ENCODE results near the gene POU6F2. TPM values are rescaled to one million over a fixed set of nuclear protein-coding genes. Genes with fewer than 3 reads are reported as not detected.
"Not testable (repeated sequence)": the region's sequence is repeated elsewhere in the genome, so short reads cannot be mapped to it uniquely, and the experiment has no call there.

POU6F2 gene
- total and polyA plus RNA-seq, 4 donors, result 0.38 to 1.9 (median 1.5) TPM; not detected in 1

- Histone ChIP-seq H3K4me1 (ENCODE audit: control insufficient read depth in 1 of 2, insufficient read depth in 2 of 2, low read length in 2 of 2) (no peaks in the 10 kb centered on the region), H3K36me3 (ENCODE audit: control insufficient read depth in 1 of 2, insufficient read depth in 2 of 2, low read length in 1 of 2) (no peaks in the 10 kb centered on the region), H3K9me3 (ENCODE audit: control insufficient read depth, low read length) (no peaks in the 10 kb centered on the region), H3K4me3 (ENCODE audit: low read length in 2 of 2) (no peak overlapping the region), H3K27ac (ENCODE audit: low read depth in 1 of 2, low read length in 2 of 2) (no peak overlapping the region), H3K27me3 (ENCODE audit: control insufficient read depth in 1 of 2, insufficient read depth in 2 of 2, low read length in 1 of 2) (no peaks in the 10 kb centered on the region)
- no peak for DNase-seq
- intact Hi-C loops (cut with DNase I), result no loop called here
- ATAC-seq (ENCODE audit: low FRiP score), result no peak
- 34 to 44% methylated on average over 9 of the region's 9 CpGs for WGBS, 2 donors
Observed at GRCh38 chr7:39375047-39375873, 397.6 kb downstream of the POU6F2 start.

DNA sequence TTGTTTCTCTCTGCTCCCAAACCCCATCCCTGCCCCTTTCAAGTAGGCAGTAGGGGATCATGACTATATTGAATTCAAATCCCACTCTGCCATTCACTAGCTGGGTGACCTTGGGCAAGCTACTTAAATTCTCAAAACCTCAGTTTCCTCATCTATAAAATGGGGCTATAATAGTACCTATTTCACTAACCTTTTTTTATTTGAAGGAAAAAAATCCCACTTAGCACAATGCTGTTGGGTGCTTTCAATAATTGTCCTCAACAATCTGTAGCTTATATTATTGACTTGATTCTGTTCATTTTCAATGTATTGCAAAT lies 398.1 kb downstream of the POU6F2 start:
- Histone ChIP-seq H3K4me1 (ENCODE audit: control insufficient read depth in 1 of 2, insufficient read depth in 2 of 2, low read length in 2 of 2) (no peaks in the 10 kb centered on the region), H3K36me3 (ENCODE audit: control insufficient read depth in 1 of 2, insufficient read depth in 2 of 2, low read length in 1 of 2) (no peaks in the 10 kb centered on the region), H3K4me3 (ENCODE audit: low read length in 2 of 2) (no peak overlapping the region), H3K27ac (ENCODE audit: low read depth in 1 of 2, low read length in 2 of 2) (no peak overlapping the region), H3K27me3 (ENCODE audit: control insufficient read depth in 1 of 2, insufficient read depth in 2 of 2, low read length in 1 of 2) (no peaks in the 10 kb centered on the region), H3K9me3 (ENCODE audit: control insufficient read depth, low read length) (no peaks in the 10 kb centered on the region)
- intact Hi-C loops (cut with DNase I), result no loop called here
- ATAC-seq (ENCODE audit: low FRiP score) (no peak), DNase-seq (no peak)

- H3K36me3 ChIP-seq (ENCODE audit: control insufficient read depth in 1 of 2, insufficient read depth in 2 of 2, low read length in 1 of 2); H3K9me3 ChIP-seq (ENCODE audit: control insufficient read depth, low read length); intact Hi-C loops (cut with DNase I); H3K4me3 ChIP-seq (ENCODE audit: low read length in 2 of 2); H3K27me3 ChIP-seq (ENCODE audit: control insufficient read depth in 1 of 2, insufficient read depth in 2 of 2, low read length in 1 of 2); DNase-seq; H3K27ac ChIP-seq (ENCODE audit: low read depth in 1 of 2, low read length in 2 of 2); ATAC-seq (ENCODE audit: low FRiP score); H3K4me1 ChIP-seq (ENCODE audit: control insufficient read depth in 1 of 2, insufficient read depth in 2 of 2, low read length in 2 of 2): not testable (repeated sequence)
- 94 to 96% methylated on average over 5 of the region's 5 CpGs for WGBS, 2 donors
Observed at GRCh38 chr7:39376881-39377280, 399.2 kb downstream of the POU6F2 start.

DNA sequence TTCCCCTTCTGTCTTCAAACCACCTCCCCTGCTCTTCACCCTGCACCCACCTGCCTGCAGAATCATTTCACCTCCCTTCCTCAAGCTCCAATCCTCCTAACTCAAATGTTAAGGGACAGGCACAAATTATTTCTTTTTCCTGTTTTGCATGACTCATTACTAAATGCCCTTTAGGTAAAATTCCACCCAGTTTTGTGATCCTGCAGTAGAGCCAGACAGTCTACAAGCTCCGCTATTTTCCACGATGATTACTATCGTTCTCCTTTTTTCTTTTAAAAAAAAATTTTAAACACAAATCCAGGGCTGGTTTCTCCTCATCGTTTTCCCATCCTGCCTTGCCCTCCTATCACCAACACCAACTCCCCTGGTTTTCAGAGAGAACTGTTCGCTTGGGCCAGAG lies 401.7 kb downstream of the POU6F2 start:
- H3K27me3 ChIP-seq (ENCODE audit: control insufficient read depth in 1 of 2, insufficient read depth in 2 of 2, low read length in 1 of 2), result no peaks in the 10 kb centered on the region
- H3K4me3 ChIP-seq (ENCODE audit: low read length in 2 of 2), result no peak overlapping the region
- H3K4me1 ChIP-seq (ENCODE audit: control insufficient read depth in 1 of 2, insufficient read depth in 2 of 2, low read length in 2 of 2), result no peaks in the 10 kb centered on the region
- ATAC-seq (ENCODE audit: low FRiP score), result no peak
- 79 to 84% methylated on average over 5 of the region's 5 CpGs for WGBS, 2 donors
- intact Hi-C loops (cut with DNase I), result no loop called here
- no peak overlapping the region for H3K27ac ChIP-seq (ENCODE audit: low read depth in 1 of 2, low read length in 2 of 2)
- no peak for DNase-seq
- H3K9me3 ChIP-seq (ENCODE audit: control insufficient read depth, low read length), result no peaks in the 10 kb centered on the region
- H3K36me3 ChIP-seq (ENCODE audit: control insufficient read depth in 1 of 2, insufficient read depth in 2 of 2, low read length in 1 of 2), result no peaks in the 10 kb centered on the region

- Histone ChIP-seq H3K27me3 (ENCODE audit: control insufficient read depth in 1 of 2, insufficient read depth in 2 of 2, low read length in 1 of 2) (peaks cover 0 to 2% of the 10 kb centered on the region in 2 donors), H3K9me3 (ENCODE audit: control insufficient read depth, low read length) (no peaks in the 10 kb centered on the region), H3K4me3 (ENCODE audit: low read length in 2 of 2) (no peak overlapping the region), H3K27ac (ENCODE audit: low read depth in 1 of 2, low read length in 2 of 2) (no peak overlapping the region), H3K36me3 (ENCODE audit: control insufficient read depth in 1 of 2, insufficient read depth in 2 of 2, low read length in 1 of 2) (no peaks in the 10 kb centered on the region), H3K4me1 (ENCODE audit: control insufficient read depth in 1 of 2, insufficient read depth in 2 of 2, low read length in 2 of 2) (no peaks in the 10 kb centered on the region)
- no peak for DNase-seq
- 5 to 6% methylated on average over 1 of the region's 1 CpG for WGBS, 2 donors
- intact Hi-C loops (cut with DNase I), result no loop called here
- ATAC-seq (ENCODE audit: low FRiP score), result no peak
Observed at GRCh38 chr7:39383136-39383535, 405.4 kb downstream of the POU6F2 start.

DNA sequence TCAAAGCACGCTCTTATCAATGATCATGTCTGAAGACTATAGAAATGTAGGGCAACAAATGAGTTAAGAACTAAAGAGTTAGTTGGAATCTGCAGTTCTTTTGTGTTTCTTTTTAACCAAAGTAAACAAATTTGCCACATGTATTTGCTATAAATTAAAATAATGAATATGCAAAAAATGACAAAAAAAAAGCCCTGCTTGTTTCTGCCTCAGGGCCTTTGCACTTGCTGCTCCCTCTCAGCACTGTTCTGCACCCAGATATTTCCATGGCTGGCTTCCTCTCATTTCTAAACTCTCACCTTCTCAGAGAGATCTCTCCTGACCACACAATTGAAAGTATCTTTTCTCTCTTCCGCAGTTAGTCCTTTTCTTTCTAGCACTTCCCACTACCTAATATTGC lies 406.7 kb downstream of the POU6F2 start:
- Histone ChIP-seq H3K27ac (ENCODE audit: low read depth in 1 of 2, low read length in 2 of 2) (no peak overlapping the region), H3K4me1 (ENCODE audit: control insufficient read depth in 1 of 2, insufficient read depth in 2 of 2, low read length in 2 of 2) (no peaks in the 10 kb centered on the region), H3K4me3 (ENCODE audit: low read length in 2 of 2) (no peak overlapping the region), H3K36me3 (ENCODE audit: control insufficient read depth in 1 of 2, insufficient read depth in 2 of 2, low read length in 1 of 2) (no peaks in the 10 kb centered on the region), H3K27me3 (ENCODE audit: control insufficient read depth in 1 of 2, insufficient read depth in 2 of 2, low read length in 1 of 2) (peaks cover 0 to 2% of the 10 kb centered on the region in 2 donors), H3K9me3 (ENCODE audit: control insufficient read depth, low read length) (no peaks in the 10 kb centered on the region)
- no peak for ATAC-seq (ENCODE audit: low FRiP score)
- intact Hi-C loops (cut with DNase I), result no loop called here
- 95 to 98% methylated on average over 2 of the region's 2 CpGs for WGBS, 2 donors
- DNase-seq, result no peak

- H3K27me3 ChIP-seq (ENCODE audit: control insufficient read depth in 1 of 2, insufficient read depth in 2 of 2, low read length in 1 of 2), result peaks cover 0 to 2% of the 10 kb centered on the region in 2 donors
- no peak overlapping the region for H3K27ac ChIP-seq (ENCODE audit: low read depth in 1 of 2, low read length in 2 of 2)
- H3K36me3 ChIP-seq (ENCODE audit: control insufficient read depth in 1 of 2, insufficient read depth in 2 of 2, low read length in 1 of 2), result no peaks in the 10 kb centered on the region
- ATAC-seq (ENCODE audit: low FRiP score) (no peak), DNase-seq (no peak)
- no peaks in the 10 kb centered on the region for H3K9me3 ChIP-seq (ENCODE audit: control insufficient read depth, low read length)
- H3K4me3 ChIP-seq (ENCODE audit: low read length in 2 of 2), result no peak overlapping the region
- 67 to 70% methylated on average over 5 of the region's 5 CpGs for WGBS, 2 donors
- intact Hi-C loops (cut with DNase I), result no loop called here
- no peaks in the 10 kb centered on the region for H3K4me1 ChIP-seq (ENCODE audit: control insufficient read depth in 1 of 2, insufficient read depth in 2 of 2, low read length in 2 of 2)
Observed at GRCh38 chr7:39386718-39387117, 409.0 kb downstream of the POU6F2 start.

DNA sequence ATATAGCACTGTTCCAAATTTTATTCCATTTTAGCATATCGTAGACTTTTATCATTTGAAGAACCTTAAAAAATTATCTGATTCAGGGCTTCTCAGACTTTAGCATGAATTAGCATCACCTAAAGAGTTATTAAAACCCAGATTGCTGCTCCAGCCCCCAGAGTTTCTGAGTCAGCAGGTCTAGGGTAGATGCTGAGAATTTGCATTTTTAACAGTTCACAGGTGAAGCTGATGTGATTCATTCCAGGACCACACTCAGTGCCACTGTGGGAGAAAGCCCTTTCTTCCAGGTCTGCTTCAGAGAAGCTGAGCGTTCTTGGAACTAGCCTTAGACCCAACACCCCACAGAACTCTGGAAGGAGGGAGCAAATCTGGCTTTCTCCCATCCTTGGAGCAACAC lies 414.4 kb downstream of the POU6F2 start:
- Histone ChIP-seq H3K9me3 (ENCODE audit: control insufficient read depth, low read length) (no peaks in the 10 kb centered on the region), H3K4me1 (ENCODE audit: control insufficient read depth in 1 of 2, insufficient read depth in 2 of 2, low read length in 2 of 2) (no peaks in the 10 kb centered on the region), H3K36me3 (ENCODE audit: control insufficient read depth in 1 of 2, insufficient read depth in 2 of 2, low read length in 1 of 2) (no peaks in the 10 kb centered on the region), H3K27ac (ENCODE audit: low read depth in 1 of 2, low read length in 2 of 2) (no peak overlapping the region), H3K4me3 (ENCODE audit: low read length in 2 of 2) (no peak overlapping the region), H3K27me3 (ENCODE audit: control insufficient read depth in 1 of 2, insufficient read depth in 2 of 2, low read length in 1 of 2) (no peaks in the 10 kb centered on the region)
- intact Hi-C loops (cut with DNase I), result no loop called here
- DNase-seq, result no peak
- WGBS, 2 donors, result 66% methylated on average over 2 of the region's 2 CpGs
- no peak for ATAC-seq (ENCODE audit: low FRiP score)

DNA sequence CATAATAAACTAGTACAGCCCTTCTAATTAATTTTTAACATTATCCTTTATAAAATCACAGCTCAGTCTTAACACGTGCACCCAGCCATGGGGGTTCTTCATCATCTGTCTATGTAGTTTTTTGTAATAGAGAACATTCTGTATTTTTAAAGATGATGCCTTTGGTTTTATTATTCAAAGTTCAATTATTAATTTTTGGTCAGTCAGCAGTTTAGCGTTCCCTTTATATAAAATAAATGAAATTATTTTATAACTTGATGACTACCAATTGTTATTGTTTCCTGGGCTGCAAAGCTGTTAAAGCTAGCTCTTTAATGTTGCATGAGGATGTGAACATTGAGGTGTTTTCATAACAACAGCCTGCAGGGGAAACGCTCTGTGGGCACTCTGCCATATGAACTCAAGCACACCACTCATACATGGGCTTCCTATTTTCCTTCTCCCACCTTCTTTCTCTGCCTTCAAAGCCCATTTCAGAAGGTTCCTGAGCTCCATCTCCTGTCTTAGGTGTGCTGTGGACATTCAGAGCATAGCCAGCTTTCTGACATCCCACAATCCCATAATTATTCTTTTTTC lies 416.5 kb downstream of the POU6F2 start:
- Histone ChIP-seq H3K4me1 (ENCODE audit: control insufficient read depth in 1 of 2, insufficient read depth in 2 of 2, low read length in 2 of 2) (no peaks in the 10 kb centered on the region), H3K4me3 (ENCODE audit: low read length in 2 of 2) (no peak overlapping the region), H3K27ac (ENCODE audit: low read depth in 1 of 2, low read length in 2 of 2) (no peak overlapping the region), H3K27me3 (ENCODE audit: control insufficient read depth in 1 of 2, insufficient read depth in 2 of 2, low read length in 1 of 2) (no peaks in the 10 kb centered on the region), H3K9me3 (ENCODE audit: control insufficient read depth, low read length) (no peaks in the 10 kb centered on the region), H3K36me3 (ENCODE audit: control insufficient read depth in 1 of 2, insufficient read depth in 2 of 2, low read length in 1 of 2) (no peaks in the 10 kb centered on the region)
- intact Hi-C loops (cut with DNase I), result no loop called here
- 33 to 41% methylated on average over 3 of the region's 3 CpGs for WGBS, 2 donors
- DNase-seq (no peak), ATAC-seq (ENCODE audit: low FRiP score) (no peak)

Data from aorta (tissue), 5 donors.